Mesendoderm (in vitro differentiated cells): Measurements from ENCODE around the gene KIF1A.

ENCODE experiments used
- DNase-seq: peaks from one replicate; pipeline ENCODE4 v3.0.0; 2013
- H2AK5ac ChIP-seq: 2 replicates; pipeline ENCODE4 v1.6.1; 2013; ENCODE audit warnings: low read length, inconsistent platforms
- H2BK120ac ChIP-seq: 2 replicates; pipeline ENCODE4 v1.6.1; 2013; ENCODE audit warnings: low read depth, mild to moderate bottlenecking, low read length, moderate library complexity, mixed read lengths
- H2BK15ac ChIP-seq: replicated peaks from 2 replicates; pipeline ENCODE4 v1.6.1; 2013; ENCODE audit warnings: low read depth, mild to moderate bottlenecking, moderate library complexity
- H2BK5ac ChIP-seq: 2 replicates; pipeline ENCODE4 v1.6.1; 2013; ENCODE audit warnings: low read length, inconsistent platforms
- H3K18ac ChIP-seq: 2 replicates; pipeline ENCODE4 v1.6.1; 2013; ENCODE audit warnings: mild to moderate bottlenecking, low read length, mixed read lengths
- H3K23ac ChIP-seq: one replicate; pipeline ENCODE4 v1.6.1; 2013; ENCODE audit warnings: low read length
- H3K27ac ChIP-seq: 2 replicates; pipeline ENCODE4 v1.5.1; 2013; ENCODE audit warnings: low read depth, mild to moderate bottlenecking, inconsistent platforms, low read length, moderate library complexity
- H3K27me3 ChIP-seq: 2 replicates; pipeline ENCODE4 v1.6.1; 2013; ENCODE audit warnings: low read length, control low read depth, mild to moderate bottlenecking, inconsistent platforms; ENCODE audit not compliant: insufficient read depth, poor library complexity
- H3K36me3 ChIP-seq: 2 replicates; pipeline ENCODE4 v1.6.1; 2013; ENCODE audit warnings: low read length, inconsistent platforms; ENCODE audit not compliant: control insufficient read depth, insufficient read depth
- H3K4ac ChIP-seq: one replicate; pipeline ENCODE4 v1.6.1; 2013; ENCODE audit warnings: low read depth, mild to moderate bottlenecking, low read length, moderate library complexity
- H3K4me1 ChIP-seq: 2 replicates; pipeline ENCODE4 v1.6.1; 2013; ENCODE audit warnings: low read depth, low read length, inconsistent platforms; ENCODE audit not compliant: control insufficient read depth
- H3K4me2 ChIP-seq: 2 replicates; pipeline ENCODE4 v1.6.1; 2013; ENCODE audit warnings: low read length
- H3K4me3 ChIP-seq: 2 replicates; pipeline ENCODE4 v1.5.1; 2013; ENCODE audit warnings: mild to moderate bottlenecking, low read length
- H3K56ac ChIP-seq: one replicate; pipeline ENCODE4 v1.6.1; 2013; ENCODE audit warnings: low read length
- H3K79me1 ChIP-seq: 2 replicates; pipeline ENCODE4 v1.6.1; 2013; ENCODE audit warnings: low read length, inconsistent platforms
- H3K79me2 ChIP-seq: 2 replicates; pipeline ENCODE4 v1.6.1; 2013; ENCODE audit warnings: mild to moderate bottlenecking, low read length; ENCODE audit not compliant: control insufficient read depth, insufficient read depth
- H3K9ac ChIP-seq: 2 replicates; pipeline ENCODE4 v1.6.1; 2013; ENCODE audit warnings: low read length, inconsistent platforms
- H4K5ac ChIP-seq: one replicate; pipeline ENCODE4 v1.6.1; 2013; ENCODE audit warnings: low read length
- H4K8ac ChIP-seq: one replicate; pipeline ENCODE4 v1.6.1; 2013; ENCODE audit warnings: low read depth, mild to moderate bottlenecking, control low read depth, low read length, moderate library complexity
- WGBS: extraction: QIAGEN DNeasy Blood & Tissue Kit; methylation state at CpG from one replicate; pipeline ENCODE4 v1.1.7; 2013; ENCODE audit warnings: low lambda C conversion rate, missing lambda C conversion rate; ENCODE audit not compliant: insufficient coverage; ENCODE audit errors: extremely low coverage; 5-methylcytosine and 5-hydroxymethylcytosine counted together

KIF1A gene

GRCh38 chr2:240747256-240747655 lies 72.8 kb downstream of the KIF1A start:
- Histone ChIP-seq H4K5ac (no peak overlapping the region), H3K79me1 (no peaks in the 10 kb centered on the region), H3K23ac (no peak overlapping the region), H4K8ac (no peak overlapping the region), H3K4me1 (no peaks in the 10 kb centered on the region), H3K79me2 (no peaks in the 10 kb centered on the region), H3K56ac (no peak overlapping the region), H3K9ac (no peak overlapping the region), H3K36me3 (peaks cover 1% of the 10 kb centered on the region), H3K27me3 (no peaks in the 10 kb centered on the region), H2BK120ac (no peak overlapping the region), H3K4me3 (no peak overlapping the region), H3K27ac (no peak overlapping the region), H2BK15ac (no peak overlapping the region), H3K18ac (no peak overlapping the region), H3K4ac (no peak overlapping the region), H2BK5ac (no peak overlapping the region), H3K4me2 (no peak overlapping the region), H2AK5ac (no peak overlapping the region)
- DNase-seq, result no peak
- WGBS, result no CpG with 5 or more reads among the region's 11 CpGs

DNA sequence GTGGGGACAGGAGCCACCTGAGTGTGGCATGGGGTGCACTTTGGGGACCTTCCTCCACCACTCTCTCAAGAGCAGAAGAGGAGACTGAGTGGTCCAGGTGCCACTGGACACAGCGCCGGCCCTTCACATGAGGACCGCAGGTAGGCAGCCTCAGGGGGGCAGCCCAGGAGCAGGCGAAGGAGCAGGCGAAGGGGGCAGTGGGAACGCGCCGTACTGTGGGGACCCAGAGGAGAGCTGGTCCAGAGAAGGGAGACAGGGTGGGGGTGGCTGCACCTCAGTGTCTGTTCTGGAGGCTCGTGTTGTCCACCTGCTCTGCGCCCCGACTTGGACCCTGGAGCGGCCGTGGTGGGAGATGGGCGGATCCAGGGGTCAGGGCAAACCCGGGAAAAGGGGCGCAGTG lies 73.3 kb downstream of the KIF1A start:
- H4K5ac ChIP-seq, result no peak overlapping the region
- H2AK5ac ChIP-seq, result no peak overlapping the region
- DNase-seq, result no peak
- H3K4ac ChIP-seq, result no peak overlapping the region
- no peak overlapping the region for H3K4me2 ChIP-seq
- H3K27me3 ChIP-seq, result no peaks in the 10 kb centered on the region
- H3K4me3 ChIP-seq, result no peak overlapping the region
- no peak overlapping the region for H4K8ac ChIP-seq
- H3K9ac ChIP-seq, result no peak overlapping the region
- no peak overlapping the region for H3K23ac ChIP-seq
- no peak overlapping the region for H2BK15ac ChIP-seq
- H3K79me2 ChIP-seq, result no peaks in the 10 kb centered on the region
- no CpG with 5 or more reads among the region's 16 CpGs for WGBS
- H3K18ac ChIP-seq, result no peak overlapping the region
- no peak overlapping the region for H3K56ac ChIP-seq
- H2BK5ac ChIP-seq, result no peak overlapping the region
- H3K79me1 ChIP-seq, result no peaks in the 10 kb centered on the region
- H3K36me3 ChIP-seq, result peaks cover 1% of the 10 kb centered on the region
- H3K4me1 ChIP-seq, result no peaks in the 10 kb centered on the region
- H2BK120ac ChIP-seq, result no peak overlapping the region
- H3K27ac ChIP-seq, result no peak overlapping the region

DNA sequence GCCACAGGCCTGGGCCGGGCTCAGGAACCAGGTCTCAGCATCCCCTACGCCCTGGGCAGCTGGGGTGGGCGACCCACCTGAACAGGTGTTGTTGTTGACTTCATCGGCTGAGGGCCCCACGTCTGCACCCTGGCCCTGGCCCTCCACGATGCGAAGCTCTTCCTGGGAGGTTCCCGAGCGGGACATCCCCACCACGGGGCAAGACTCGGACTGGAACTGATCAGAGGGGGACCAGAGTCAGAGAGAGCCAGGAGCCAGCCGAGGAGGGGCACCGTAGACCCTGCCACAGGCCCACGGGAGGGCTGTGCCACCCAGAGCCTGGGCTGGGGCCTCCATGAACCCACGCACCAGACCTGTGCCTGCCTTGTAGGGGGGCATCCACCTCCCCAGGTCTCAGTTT lies 74.1 kb downstream of the KIF1A start:
- WGBS, result no CpG with 5 or more reads among the region's 15 CpGs
- Histone ChIP-seq H2AK5ac (no peak overlapping the region), H3K79me2 (no peaks in the 10 kb centered on the region), H3K4me1 (no peaks in the 10 kb centered on the region), H3K56ac (no peak overlapping the region), H3K4me3 (no peak overlapping the region), H2BK5ac (no peak overlapping the region), H3K4ac (no peak overlapping the region), H3K27ac (no peak overlapping the region), H3K27me3 (no peaks in the 10 kb centered on the region), H3K18ac (no peak overlapping the region), H4K5ac (no peak overlapping the region), H3K4me2 (no peak overlapping the region), H2BK15ac (no peak overlapping the region), H2BK120ac (no peak overlapping the region), H4K8ac (no peak overlapping the region), H3K23ac (no peak overlapping the region), H3K9ac (no peak overlapping the region), H3K36me3 (peaks cover 1% of the 10 kb centered on the region), H3K79me1 (no peaks in the 10 kb centered on the region)
- DNase-seq, result no peak

DNA sequence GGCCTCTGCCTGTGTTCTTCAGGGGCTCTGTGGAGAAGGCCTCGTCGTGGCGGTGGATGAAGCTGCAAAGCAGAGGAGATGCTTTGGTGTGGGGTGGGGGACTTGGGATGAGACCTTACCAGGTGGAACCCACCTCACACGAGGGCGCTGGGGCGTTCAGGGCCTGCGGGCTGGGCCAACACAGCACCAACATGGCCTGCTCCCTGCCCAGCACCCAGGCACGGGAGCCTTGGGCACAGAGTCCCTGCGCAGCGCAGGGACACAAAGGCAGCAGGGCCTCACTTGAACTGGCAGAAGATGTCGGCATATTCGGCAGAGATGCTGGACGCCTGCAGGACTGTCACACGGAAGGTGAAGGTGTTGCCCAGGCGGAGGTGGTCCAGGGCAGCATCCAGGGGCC lies 74.6 kb downstream of the KIF1A start:
- DNase-seq, result no peak
- Histone ChIP-seq H3K4me2 (no peak overlapping the region), H3K79me1 (no peaks in the 10 kb centered on the region), H2BK120ac (no peak overlapping the region), H3K79me2 (no peaks in the 10 kb centered on the region), H3K23ac (no peak overlapping the region), H3K36me3 (peaks cover 1% of the 10 kb centered on the region), H3K4me3 (no peak overlapping the region), H3K27me3 (no peaks in the 10 kb centered on the region), H3K56ac (no peak overlapping the region), H3K18ac (no peak overlapping the region), H2BK15ac (no peak overlapping the region), H2BK5ac (no peak overlapping the region), H4K5ac (no peak overlapping the region), H3K9ac (no peak overlapping the region), H3K4ac (no peak overlapping the region), H3K27ac (no peak overlapping the region), H2AK5ac (no peak overlapping the region), H3K4me1 (no peaks in the 10 kb centered on the region), H4K8ac (no peak overlapping the region)
- no CpG with 5 or more reads among the region's 15 CpGs for WGBS

DNA sequence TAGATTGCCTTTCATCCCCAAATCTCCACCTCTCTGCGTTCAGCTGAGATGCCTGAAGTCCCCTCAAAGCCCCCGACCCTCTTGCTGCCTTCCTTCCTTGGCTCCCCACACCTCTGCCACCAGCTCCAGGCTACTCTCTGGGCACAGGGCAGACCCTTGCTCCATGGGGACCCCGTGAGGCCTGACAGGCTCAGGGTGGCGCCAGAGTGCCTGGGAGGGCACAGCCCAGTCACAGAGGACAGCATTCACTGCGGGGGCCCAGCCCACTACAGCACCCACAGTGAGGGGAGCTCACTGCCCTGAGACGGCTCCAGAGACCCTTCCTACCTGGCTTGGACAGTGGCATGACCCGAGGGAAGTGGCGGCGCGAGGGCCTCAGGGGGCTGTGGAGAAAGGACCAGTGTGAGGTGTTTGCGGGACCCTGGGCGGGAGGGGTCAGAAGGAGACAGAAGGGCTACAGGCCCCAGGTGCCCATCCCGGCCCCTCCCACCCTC lies 77.4 kb downstream of the KIF1A start:
- H3K36me3 ChIP-seq, result peaks cover 5% of the 10 kb centered on the region
- H3K23ac ChIP-seq, result no peak overlapping the region
- no peak for DNase-seq

GRCh38 chr2:240741091-240741490 lies 78.9 kb downstream of the KIF1A start:
- Histone ChIP-seq H3K27me3 (no peaks in the 10 kb centered on the region), H3K56ac (no peak overlapping the region), H3K27ac (no peak overlapping the region), H3K4me3 (no peak overlapping the region), H3K23ac (no peak overlapping the region), H3K4me2 (no peak overlapping the region), H3K79me2 (no peaks in the 10 kb centered on the region), H2BK5ac (no peak overlapping the region), H2BK120ac (no peak overlapping the region), H3K4ac (no peak overlapping the region), H3K79me1 (no peaks in the 10 kb centered on the region), H4K5ac (no peak overlapping the region), H3K4me1 (no peaks in the 10 kb centered on the region), H2AK5ac (no peak overlapping the region), H3K18ac (no peak overlapping the region), H4K8ac (no peak overlapping the region), H3K36me3 (peaks cover 4% of the 10 kb centered on the region), H2BK15ac (no peak overlapping the region), H3K9ac (no peak overlapping the region)
- no CpG with 5 or more reads among the region's 18 CpGs for WGBS
- no peak for DNase-seq

More for the DNA sequence above, 77.4 kb downstream of the KIF1A start:
- H2BK120ac ChIP-seq, result no peak overlapping the region
- no peaks in the 10 kb centered on the region for H3K27me3 ChIP-seq
- H3K79me1 ChIP-seq, result no peaks in the 10 kb centered on the region
- no peak overlapping the region for H2AK5ac ChIP-seq
- H2BK15ac ChIP-seq, result no peak overlapping the region
- H3K56ac ChIP-seq, result no peak overlapping the region
- no CpG with 5 or more reads among the region's 13 CpGs for WGBS
- no peak overlapping the region for H4K5ac ChIP-seq
- H3K27ac ChIP-seq, result no peak overlapping the region
- H3K4me1 ChIP-seq, result no peaks in the 10 kb centered on the region
- H3K18ac ChIP-seq, result no peak overlapping the region
- H2BK5ac ChIP-seq, result no peak overlapping the region
- no peak overlapping the region for H3K9ac ChIP-seq
- H4K8ac ChIP-seq, result no peak overlapping the region
- no peak overlapping the region for H3K4ac ChIP-seq
- no peaks in the 10 kb centered on the region for H3K79me2 ChIP-seq
- H3K4me2 ChIP-seq, result no peak overlapping the region
- no peak overlapping the region for H3K4me3 ChIP-seq
